ENCODE measurements around the gene TOMM40L. TPM values are rescaled to one million over a fixed set of nuclear protein-coding genes. Genes with fewer than 3 reads are reported as not detected.
A peak's percentile ranks its signal among the peaks of the same experiment; 100 is the strongest.
"Not testable (repeated sequence)": the region's sequence is repeated elsewhere in the genome, so short reads cannot be mapped to it uniquely, and the experiment has no call there.

The TOMM40L gene
- total RNA-seq, 2 experiments from 2014 or later: 16.7 to 17.3 TPM

DNA sequence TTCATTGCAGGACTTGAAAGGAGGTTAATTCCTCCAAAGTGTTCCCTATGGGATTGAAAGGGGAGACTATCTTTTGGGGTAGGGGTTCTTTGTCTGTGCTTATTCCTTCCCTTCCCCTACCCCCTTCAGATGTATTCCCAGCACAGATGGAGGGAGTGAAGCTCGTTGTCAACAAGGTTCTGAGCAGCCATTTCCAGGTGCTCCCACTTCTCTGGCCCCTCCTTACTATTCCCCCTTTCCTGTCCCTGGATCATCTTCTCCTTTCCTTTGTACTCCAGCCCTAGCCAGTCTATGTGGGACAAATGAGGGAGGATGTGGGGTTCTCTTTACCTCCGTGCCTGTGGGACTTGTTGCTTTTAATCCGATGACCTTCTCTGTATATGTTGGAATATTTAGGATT, 899 bp downstream of the TOMM40L start:
- H3K27me3 Mint-ChIP-seq: no peaks in the 10 kb centered on the region
- H3K4me3 Mint-ChIP-seq: peak overlapping the region; percentile 95
- peak overlapping the region; percentile 93 for H3K27ac Mint-ChIP-seq
- H3K4me1 Mint-ChIP-seq: peaks cover 48% of the 10 kb centered on the region
- CTCF ChIA-PET: interaction anchor here (0.6 to 4.4 kb wide), 18 partner anchors 9 to 157 kb away, joined by 3 to 38 read pairs (median 9); partner anchors contain the start of genes CFAP126, FCER1G, PPOX and SDHC
- POLR2A ChIA-PET: no interaction called here
- DNase-seq: no peak
- no peaks in the 10 kb centered on the region for H3K9me3 Mint-ChIP-seq
- H3K36me3 Mint-ChIP-seq (ENCODE audit: low read depth): peaks cover 21% of the 10 kb centered on the region

DNA sequence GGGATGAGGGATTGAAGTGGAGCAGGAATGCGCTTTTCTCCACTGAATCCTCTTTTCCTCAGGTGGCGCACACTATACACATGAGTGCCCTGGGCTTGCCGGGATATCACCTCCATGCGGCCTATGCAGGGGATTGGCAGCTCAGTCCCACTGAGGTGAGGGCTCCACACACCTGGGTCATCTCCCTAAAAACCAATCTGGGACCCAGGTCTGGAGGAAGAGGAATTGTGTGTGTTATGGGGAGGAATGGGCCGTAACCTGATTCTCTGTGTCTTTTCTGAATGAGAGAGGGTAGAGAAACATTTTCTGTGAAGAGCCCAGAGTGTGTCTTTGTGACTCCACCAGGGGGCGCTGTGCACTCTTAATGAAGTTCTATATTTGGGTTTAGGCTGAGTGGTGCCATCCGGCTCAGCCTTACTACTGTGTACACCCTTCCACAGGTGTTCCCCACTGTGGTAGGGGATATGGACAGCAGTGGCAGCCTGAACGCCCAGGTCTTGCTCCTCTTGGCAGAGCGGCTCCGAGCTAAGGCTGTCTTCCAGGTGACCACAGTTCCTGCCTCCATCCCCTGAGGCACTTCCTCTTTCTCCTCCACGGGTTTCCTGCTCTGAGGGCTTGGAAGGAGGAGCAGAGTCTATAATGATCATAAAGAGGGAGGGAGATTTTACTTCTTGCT, 1.5 kb downstream of the TOMM40L start:
- ChIA-PET POLR2A (no interaction called here), CTCF (interaction anchor here (0.6 to 4.4 kb wide), 15 partner anchors 8 to 691 kb away, joined by 3 to 38 read pairs (median 4); partner anchors contain the start of genes CFAP126, FCER1G and NDUFS2)
- H3K4me1 Mint-ChIP-seq: peaks cover 45% of the 10 kb centered on the region
- peak; percentile 96 for DNase-seq
- H3K36me3 Mint-ChIP-seq (ENCODE audit: low read depth): peaks cover 21% of the 10 kb centered on the region
- peak overlapping the region; percentile 95 for H3K4me3 Mint-ChIP-seq
- H3K27me3 Mint-ChIP-seq: no peaks in the 10 kb centered on the region
- peak overlapping the region; percentile 93 for H3K27ac Mint-ChIP-seq
- H3K9me3 Mint-ChIP-seq: no peaks in the 10 kb centered on the region

DNA sequence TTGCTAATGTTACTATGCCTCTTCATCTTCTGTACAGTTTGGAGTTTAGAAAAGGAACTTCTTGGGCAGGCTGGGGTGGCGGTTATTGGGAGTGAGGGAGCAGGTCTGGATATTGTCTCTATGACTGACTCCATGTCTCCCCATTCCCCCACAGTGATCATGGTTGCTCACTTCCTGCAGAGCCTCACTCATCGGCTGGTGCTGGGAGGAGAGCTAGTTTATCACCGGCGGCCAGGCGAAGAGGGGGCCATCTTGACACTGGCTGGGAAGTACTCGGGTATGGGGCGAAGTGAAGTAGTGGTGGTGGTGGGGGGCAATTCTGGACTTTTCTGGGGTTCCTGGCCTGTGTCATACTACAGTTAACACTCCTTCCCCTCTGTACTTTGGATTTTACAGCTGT, 2.2 kb downstream of the TOMM40L start:
- POLR2A ChIA-PET: no interaction called here
- Mint-ChIP-seq H3K9me3 (no peaks in the 10 kb centered on the region), H3K4me3 (peak overlapping the region; percentile 95)

DNA sequence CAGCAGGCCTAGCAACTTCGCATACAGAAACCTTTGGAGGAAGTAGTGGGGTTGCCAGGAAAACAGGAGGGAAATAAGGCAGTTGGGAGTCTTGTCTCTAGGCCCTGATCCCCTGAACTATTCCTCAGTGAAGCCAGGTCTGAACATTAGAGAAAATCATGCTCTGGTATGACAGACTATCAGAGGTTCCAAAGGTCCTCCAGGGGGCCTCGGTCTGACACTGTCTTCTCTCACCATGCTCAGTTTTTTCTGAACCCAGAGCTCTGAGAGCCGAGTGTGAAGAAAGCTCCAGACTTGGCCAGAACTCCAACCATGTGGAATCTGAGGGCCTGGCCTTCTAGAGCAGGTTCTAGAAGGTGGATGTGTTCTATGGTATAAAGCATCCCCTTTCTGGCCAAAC, 4.0 kb downstream of the TOMM40L start:
- no peaks in the 10 kb centered on the region for H3K9me3 Mint-ChIP-seq
- no peak for DNase-seq
- H3K27ac Mint-ChIP-seq: no peak overlapping the region
- ChIA-PET POLR2A (no interaction called here), CTCF (interaction anchor here (0.6 to 1.5 kb wide), 10 partner anchors 8 to 154 kb away, joined by 3 to 6 read pairs (median 4); partner anchors contain the start of gene NDUFS2)
- H3K36me3 Mint-ChIP-seq (ENCODE audit: low read depth): peaks cover 21% of the 10 kb centered on the region
- peaks cover 40% of the 10 kb centered on the region for H3K4me1 Mint-ChIP-seq
- H3K4me3 Mint-ChIP-seq: no peak overlapping the region
- no peaks in the 10 kb centered on the region for H3K27me3 Mint-ChIP-seq

More for the DNA sequence above, 2.2 kb downstream of the TOMM40L start:
- Mint-ChIP-seq H3K36me3 (ENCODE audit: low read depth) (peaks cover 21% of the 10 kb centered on the region), H3K27ac (peak overlapping the region; percentile 84), H3K27me3 (no peaks in the 10 kb centered on the region), H3K4me1 (peaks cover 45% of the 10 kb centered on the region)
- no peak for DNase-seq
- CTCF ChIA-PET: interaction anchor here (0.6 to 4.4 kb wide), 9 partner anchors 17 to 212 kb away, joined by 3 to 38 read pairs (median 4); partner anchors contain the start of gene NDUFS2

DNA sequence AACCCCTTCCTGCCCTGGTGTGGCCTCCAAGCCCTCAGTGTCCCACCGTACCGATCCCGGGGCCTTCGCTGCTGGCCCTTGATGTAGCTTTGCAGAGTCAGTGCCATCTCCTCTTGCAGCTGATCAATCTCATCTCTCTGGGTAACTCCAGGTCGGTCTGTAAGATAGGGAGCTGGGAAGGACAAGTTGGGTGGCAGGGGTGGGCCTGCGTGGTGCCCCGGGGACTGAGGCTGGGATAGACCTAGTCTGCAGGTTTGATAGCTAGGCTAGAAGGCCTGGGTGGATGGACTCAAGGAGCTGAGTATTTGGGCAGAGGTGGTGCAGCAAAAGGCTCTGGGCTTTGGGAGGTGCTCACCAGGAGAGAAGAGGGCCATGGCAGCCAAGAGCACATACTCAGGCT, 4.9 kb downstream of the TOMM40L start:
- Mint-ChIP-seq H3K27me3 (no peaks in the 10 kb centered on the region), H3K4me3 (no peak overlapping the region), H3K27ac (no peak overlapping the region), H3K4me1 (peaks cover 34% of the 10 kb centered on the region), H3K36me3 (ENCODE audit: low read depth) (peaks cover 21% of the 10 kb centered on the region), H3K9me3 (no peaks in the 10 kb centered on the region)
- CTCF ChIA-PET: interaction anchor here (0.7 to 1.5 kb wide), 10 partner anchors 9 to 154 kb away, joined by 3 to 6 read pairs (median 4); partner anchors contain the start of genes NDUFS2 and PCP4L1
- POLR2A ChIA-PET: no interaction called here
- no peak for DNase-seq

DNA sequence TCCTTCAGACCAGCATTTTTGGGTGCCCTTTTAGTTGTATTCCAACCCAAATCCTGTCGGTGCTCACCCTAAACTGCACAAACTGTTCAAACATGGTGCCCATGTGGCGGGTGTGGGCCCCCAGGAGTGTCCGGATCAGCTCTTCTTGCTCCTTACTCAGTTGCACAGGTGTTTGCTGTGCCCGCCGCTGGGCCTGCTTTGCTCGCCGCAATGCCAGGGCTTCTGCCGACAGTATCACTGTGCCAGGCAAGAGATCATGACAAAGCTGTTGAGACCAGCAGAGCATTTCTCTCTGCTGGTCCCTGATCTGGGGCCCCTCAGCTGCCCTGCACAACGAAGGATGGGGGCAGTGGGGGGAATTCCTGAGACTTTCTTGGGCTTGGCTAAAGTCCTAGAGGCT, 7.2 kb downstream of the TOMM40L start:
- peaks cover 17% of the 10 kb centered on the region for H3K36me3 Mint-ChIP-seq (ENCODE audit: low read depth)
- no peaks in the 10 kb centered on the region for H3K9me3 Mint-ChIP-seq
- ChIA-PET CTCF (interaction anchor here (0.8 to 1.3 kb wide), 3 partner anchors 14 to 149 kb away, joined by 3 to 4 read pairs (median 3); no protein-coding TSS in a partner anchor), POLR2A (no interaction called here)
- no peaks in the 10 kb centered on the region for H3K27me3 Mint-ChIP-seq
- DNase-seq: no peak
- H3K4me1 Mint-ChIP-seq: peaks cover 12% of the 10 kb centered on the region
- H3K27ac Mint-ChIP-seq: no peak overlapping the region
- no peak overlapping the region for H3K4me3 Mint-ChIP-seq

DNA sequence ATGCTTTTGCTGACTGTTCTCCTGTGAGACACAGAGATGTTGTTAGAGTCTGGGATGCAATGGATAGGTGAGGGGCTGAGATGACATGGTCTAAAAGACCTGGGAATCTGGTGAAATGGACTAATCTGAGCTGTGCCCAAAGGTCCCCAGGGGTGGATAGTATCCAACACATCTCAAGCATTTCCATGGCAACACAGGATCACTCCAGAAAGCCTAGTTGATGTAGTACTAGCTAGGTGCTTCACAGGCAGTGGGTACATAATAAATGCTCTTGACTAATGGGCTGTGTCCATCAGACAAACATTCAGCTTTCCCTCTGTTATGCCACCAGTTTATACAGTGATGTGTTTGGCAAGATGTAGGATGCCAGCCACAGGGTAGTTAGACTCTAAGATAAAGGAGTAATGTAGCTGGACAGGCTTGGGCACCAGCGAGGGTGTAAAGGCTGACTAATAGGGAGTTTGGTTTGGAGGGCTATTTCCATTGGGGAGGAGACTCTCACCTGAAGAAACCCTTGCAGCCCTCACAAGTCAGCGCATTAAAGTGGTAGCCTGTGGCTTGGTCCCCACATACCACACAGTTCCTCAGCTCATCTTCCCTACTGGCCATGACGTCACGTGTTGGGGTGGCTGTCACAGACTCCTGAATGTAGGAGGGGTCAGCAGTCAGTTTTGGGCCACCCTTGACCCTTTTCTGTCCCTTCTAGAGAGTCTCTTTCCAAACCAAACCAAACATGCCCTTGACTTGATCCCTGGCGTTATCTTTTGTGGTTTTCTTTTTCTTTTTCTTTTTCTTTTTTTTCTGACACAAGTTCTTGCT, 10.3 kb downstream of the TOMM40L start:
- Mint-ChIP-seq H3K27ac (no peak overlapping the region), H3K9me3 (no peaks in the 10 kb centered on the region), H3K4me1 (peaks cover 1% of the 10 kb centered on the region), H3K36me3 (ENCODE audit: low read depth) (no peaks in the 10 kb centered on the region), H3K4me3 (no peak overlapping the region), H3K27me3 (peaks cover 6% of the 10 kb centered on the region)
- ChIA-PET POLR2A (no interaction called here), CTCF (interaction anchor here (2.0 kb wide), 1 partner anchor 10 kb away, joined by 11 read pairs; the partner anchor contains the start of gene TOMM40L)
- no peak for DNase-seq

DNA sequence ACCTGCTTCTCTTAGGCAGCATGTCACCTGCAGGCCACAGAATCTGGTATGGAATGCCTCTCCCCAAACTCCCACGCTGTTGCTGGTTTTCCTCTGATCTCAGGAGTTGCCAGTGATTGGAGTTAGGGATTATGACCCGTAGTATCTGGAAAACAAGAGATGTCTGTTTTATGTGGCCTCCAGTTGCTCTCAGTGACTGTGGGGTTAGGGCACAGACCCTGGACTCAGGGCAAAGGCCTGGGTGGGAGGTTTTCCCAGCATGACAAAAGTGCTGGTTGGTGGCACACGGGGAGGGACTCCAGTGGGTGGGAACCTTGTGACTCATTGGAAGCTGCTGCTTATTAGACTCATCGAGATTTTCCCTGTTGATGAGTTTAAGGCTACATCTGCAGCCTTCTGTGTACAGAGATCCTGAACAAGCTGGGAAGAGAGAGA, 12.2 kb downstream of the TOMM40L start, which contains the start of gene NR1I3:
TSS of gene NR1I3 (minus strand) at position 165 of the 435 bp plus-strand sequence. CDS start 1,638 bp downstream, outside the sequence.
- POLR2A ChIA-PET: no interaction called here
- DNase-seq: no peak
- H3K9me3 Mint-ChIP-seq: no peaks in the 10 kb centered on the region
- H3K27ac Mint-ChIP-seq: no peak within 1 kb of the TSS
- peaks cover 17% of the 10 kb centered on the region for H3K27me3 Mint-ChIP-seq
- no peaks in the 10 kb centered on the region for H3K4me1 Mint-ChIP-seq
- no peaks in the 10 kb centered on the region for H3K36me3 Mint-ChIP-seq (ENCODE audit: low read depth)
- CTCF ChIA-PET: interaction anchor here (0.6 to 2.7 kb wide), 2 partner anchors 13 to 93 kb away, joined by 3 to 14 read pairs; partner anchors contain the start of gene TOMM40L
- no peak within 1 kb of the TSS for H3K4me3 Mint-ChIP-seq

DNA sequence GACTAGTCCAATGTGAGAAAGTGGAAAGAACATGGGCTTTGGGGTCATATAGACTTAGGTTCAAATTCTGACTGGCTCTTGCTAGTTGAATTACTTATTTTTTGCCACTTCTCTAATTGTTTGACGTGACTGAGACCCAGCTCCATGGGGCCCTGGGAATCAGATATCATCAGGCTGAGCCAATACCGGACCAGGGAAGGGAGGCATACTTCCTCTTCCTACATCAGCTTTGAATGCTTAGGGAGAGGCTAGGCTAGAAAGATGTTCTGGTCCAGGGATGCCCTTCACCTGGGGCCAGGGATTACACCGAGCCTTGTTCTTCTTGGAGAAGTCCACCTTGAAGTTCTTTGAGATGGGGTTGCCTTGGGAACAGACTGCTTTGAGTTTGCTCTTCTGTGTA, 15.8 kb downstream of the TOMM40L start:
- Mint-ChIP-seq H3K27ac (no peak overlapping the region), H3K4me1 (no peaks in the 10 kb centered on the region), H3K4me3 (no peak overlapping the region), H3K27me3 (peaks cover 20% of the 10 kb centered on the region), H3K9me3 (no peaks in the 10 kb centered on the region), H3K36me3 (ENCODE audit: low read depth) (no peaks in the 10 kb centered on the region)
- CTCF ChIA-PET: no interaction called here
- POLR2A ChIA-PET: no interaction called here
- no peak for DNase-seq

DNA sequence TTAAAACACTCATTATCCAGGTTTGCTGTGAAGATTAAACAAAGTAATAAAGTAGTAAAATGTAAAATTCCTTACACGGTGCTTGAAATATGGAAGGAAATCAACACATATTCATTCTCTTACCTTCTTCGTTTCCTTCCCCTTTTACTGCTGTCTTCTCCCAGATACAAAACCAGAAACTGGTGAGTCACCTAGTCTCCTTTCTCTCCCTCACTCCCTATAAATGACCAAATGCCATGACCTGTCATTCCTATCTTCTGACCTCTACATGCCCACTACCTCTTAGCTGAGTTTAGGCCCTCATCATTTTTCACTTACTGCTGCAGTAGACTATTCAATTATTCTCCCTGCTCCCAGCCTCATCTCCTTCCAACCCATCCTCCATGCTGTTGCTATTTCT, 16.5 kb downstream of the TOMM40L start:
- Mint-ChIP-seq H3K36me3 (ENCODE audit: low read depth) (no peaks in the 10 kb centered on the region), H3K4me3 (no peak overlapping the region), H3K27me3 (peaks cover 23% of the 10 kb centered on the region), H3K27ac (no peak overlapping the region), H3K4me1 (no peaks in the 10 kb centered on the region), H3K9me3 (no peaks in the 10 kb centered on the region)
- CTCF ChIA-PET: interaction anchor here (0.5 kb wide), 1 partner anchor 16 kb away, joined by 4 read pairs; the partner anchor contains the start of gene PCP4L1
- DNase-seq: no peak
- POLR2A ChIA-PET: no interaction called here

DNA sequence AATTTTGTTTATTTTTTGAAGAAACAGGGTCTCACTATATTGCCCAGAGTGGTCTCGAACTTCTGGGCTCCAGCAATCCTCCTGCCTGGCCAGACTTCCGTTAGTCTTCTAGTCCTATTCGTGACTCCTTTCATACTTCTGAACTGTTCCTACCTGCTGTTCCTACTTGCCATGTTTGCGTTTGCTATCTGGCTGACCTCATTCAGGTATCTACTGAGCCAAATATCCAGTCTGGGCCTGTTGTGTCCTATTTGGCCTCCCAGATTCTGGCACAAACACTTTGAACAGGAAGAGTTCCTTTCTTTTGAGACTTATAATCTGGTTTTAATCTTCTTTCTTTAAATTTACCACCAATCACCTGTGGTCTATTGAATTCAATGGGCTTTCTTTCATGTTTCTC, 19.0 kb downstream of the TOMM40L start:
- H3K9me3 Mint-ChIP-seq: peaks cover 3% of the 10 kb centered on the region
- H3K4me1 Mint-ChIP-seq: no peaks in the 10 kb centered on the region
- CTCF ChIA-PET: interaction anchor here (2.6 kb wide), 1 partner anchor 19 kb away, joined by 14 read pairs; the partner anchor contains the start of gene TOMM40L
- H3K27me3 Mint-ChIP-seq: peaks cover 23% of the 10 kb centered on the region
- POLR2A ChIA-PET: no interaction called here
- no peaks in the 10 kb centered on the region for H3K36me3 Mint-ChIP-seq (ENCODE audit: low read depth)
- DNase-seq: no peak
- H3K27ac Mint-ChIP-seq: no peak overlapping the region
- H3K4me3 Mint-ChIP-seq: no peak overlapping the region

DNA sequence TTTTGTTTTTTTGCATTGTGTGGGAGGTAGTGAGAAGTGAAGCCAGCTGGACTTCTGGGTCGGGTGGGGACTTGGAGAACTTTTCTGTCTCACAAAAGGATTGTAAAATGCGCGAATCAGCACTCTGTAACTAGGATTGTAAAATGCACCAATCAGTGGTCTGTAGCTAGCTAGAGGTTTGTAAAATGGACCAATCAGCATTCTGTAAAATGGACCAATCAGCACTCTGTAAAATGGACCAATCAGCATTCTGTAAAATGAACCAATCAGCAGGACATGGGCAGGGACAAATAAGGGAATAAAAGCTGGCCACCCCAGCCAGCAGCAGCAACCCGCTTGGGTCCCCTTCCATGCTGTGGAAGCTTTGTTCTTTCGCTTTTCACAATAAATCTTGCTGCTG, 24.2 kb downstream of the TOMM40L start:
- H3K4me3 Mint-ChIP-seq; POLR2A ChIA-PET; H3K27me3 Mint-ChIP-seq; H3K9me3 Mint-ChIP-seq; H3K36me3 Mint-ChIP-seq (ENCODE audit: low read depth); H3K4me1 Mint-ChIP-seq; DNase-seq; H3K27ac Mint-ChIP-seq: not testable (repeated sequence)
- CTCF ChIA-PET: interaction anchor here (1.5 to 4.4 kb wide), 3 partner anchors 9 to 24 kb away, joined by 3 to 21 read pairs (median 5); partner anchors contain the start of genes PCP4L1 and TOMM40L

All from activated CD4-positive, alpha-beta T cell treated with anti-CD3 and anti-CD28 coated beads, Interleukin-2, amount 10 ng/mL, durations not matched to agents 7 days and 5 days (primary cell).